K562 (cell line): Measurements from ENCODE around the gene CRB2. TPM values are rescaled to one million over a fixed set of nuclear protein-coding genes. Genes with fewer than 3 reads are reported as not detected.

ENCODE experiments used
- BCOR ChIP-seq: fragments of 450-650 bp; IDR thresholded peaks from 2 replicates; pipeline ENCODE4 v1.6.1; 2016
- BRF2 ChIP-seq: IDR thresholded peaks from 3 replicates; pipeline ENCODE4 v1.6.1; 2011; ENCODE audit warnings: borderline replicate concordance, mild to moderate bottlenecking; ENCODE audit not compliant: insufficient read length, insufficient read depth
- ELF4 ChIP-seq: fragments of 450-650 bp; formaldehyde crosslinking; IDR thresholded peaks from 2 replicates; pipeline ENCODE4 v1.4.0; 2022; ENCODE audit warnings: missing genetic modification characterization
- HES1 ChIP-seq: fragments of 450-650 bp; IDR thresholded peaks from 2 replicates; pipeline ENCODE4 v1.6.1; 2016; ENCODE audit warnings: low read depth, mild to moderate bottlenecking, moderate library complexity
- HNRNPUL1 ChIP-seq: fragments of 200-400 bp; formaldehyde crosslinking; IDR thresholded peaks from 2 replicates; pipeline ENCODE4 v1.6.1; 2017; ENCODE audit warnings: low read length
- KLF16 ChIP-seq: IDR thresholded peaks from 2 replicates; pipeline ENCODE4 v1.6.1; 2016; ENCODE audit warnings: antibody characterized with exemption
- NFYB ChIP-seq: IDR thresholded peaks from 2 replicates; pipeline ENCODE4 v1.6.1; 2011; ENCODE audit warnings: mild to moderate bottlenecking, moderate library complexity; ENCODE audit not compliant: insufficient read length; ENCODE audit errors: extremely low read depth
- PYGO2 ChIP-seq: fragments of 450-650 bp; IDR thresholded peaks from 2 replicates; pipeline ENCODE4 v1.6.1; 2016; ENCODE audit warnings: mild to moderate bottlenecking, missing genetic modification characterization, moderate library complexity, missing compliant biosample characterization
- SNIP1 ChIP-seq: fragments of 450-650 bp; IDR thresholded peaks from 2 replicates; pipeline ENCODE4 v1.7.1; 2017; ENCODE audit warnings: low read depth, mild to moderate bottlenecking
- TCF7L2 ChIP-seq: fragments of 150-350 bp; IDR thresholded peaks from 2 replicates; pipeline ENCODE4 v1.6.1; 2016; ENCODE audit warnings: low read depth, mild to moderate bottlenecking, low read length, moderate library complexity
- ZKSCAN1 ChIP-seq: fragments of 150-350 bp; IDR thresholded peaks from 2 replicates; pipeline ENCODE4 v1.6.1; 2016; ENCODE audit warnings: low read depth, low read length
- ZNF124 ChIP-seq: sonication (generic); formaldehyde crosslinking; IDR thresholded peaks from 2 replicates; pipeline ENCODE4 v1.8.1; 2022; ENCODE audit warnings: missing genetic modification reagents
- ZNF133 ChIP-seq: fragments of 250-450 bp; sonication (Bioruptor Pico); IDR thresholded peaks from 2 replicates; pipeline ENCODE4 v1.4.0; 2020; ENCODE audit warnings: mild to moderate bottlenecking
- ZNF239 ChIP-seq: fragments of 250-450 bp; sonication (Bioruptor Pico); IDR thresholded peaks from 2 replicates; pipeline ENCODE4 v1.4.0; 2020; ENCODE audit warnings: mild to moderate bottlenecking
- ZNF274 ChIP-seq: IDR thresholded peaks from 2 replicates; pipeline ENCODE4 v1.6.1; 2011; ENCODE audit warnings: low read depth, mild to moderate bottlenecking, low read length, moderate library complexity, borderline replicate concordance
- ZNF311 ChIP-seq: fragments of 250-450 bp; sonication (Bioruptor Pico); IDR thresholded peaks from 2 replicates; pipeline ENCODE4 v1.4.0; 2020; ENCODE audit warnings: mild to moderate bottlenecking, moderate library complexity
- ZNF384 ChIP-seq: IDR thresholded peaks from 2 replicates; pipeline ENCODE4 v1.6.1; 2012; ENCODE audit warnings: low read depth, low read length, improper control_type of control experiment
- polyA plus RNA-seq, 8 experiments: library from polyadenylated mRNA; depleted of rRNA in 4 of 8; stranded (reverse) in 5 of 8; unstranded in 3 of 8; fragments of >200 nt; fragmentation: Nextera tagmentation in 2 of 8; fragmentation: Illumina TruSeq in 1 of 8; extraction: Ambion mirVana in 2 of 8; extraction: Trizol in 1 of 8; gene quantifications; 2 replicates each; pipeline versions ENCODE4 v1.2.1 to v1.2.3, GENCODE V29; 2011 to 2014; ENCODE audit warnings: inconsistent platforms in 1 of 8, missing spikeins in 1 of 8
- total RNA-seq, 7 experiments: library from RNA; depleted of rRNA in 6 of 7; stranded (reverse); fragments of >200 nt in 6 of 7; fragmentation: Illumina TruSeq in 2 of 7; extraction: Trizol in 2 of 7; gene quantifications; 2 replicates each; pipeline versions ENCODE4 v1.2.1 to v1.2.3, GENCODE V29; 2011 to 2021; ENCODE audit warnings: low replicate concordance in 1 of 7
- TF ChIP-seq, protein P1 (sequence below), 2 experiments: fragments of 450-650 bp; IDR thresholded peaks; 2 replicates each; pipeline ENCODE4 v1.6.1; 2016; ENCODE audit warnings: mild to moderate bottlenecking in 2 of 2, borderline replicate concordance in 1 of 2, low read depth in 1 of 2, moderate library complexity in 1 of 2

Gene CRB2
- total and polyA plus RNA-seq, 9 of the 15 experiments (the other 6 are each of a cell fraction or from before 2014, with no cell fraction given): 0.13 to 1.2 (median 0.25) TPM; not detected in 2

- TF ChIP-seq ZNF133 (CRISPR knock-in tag) (no peak), ZNF311 (CRISPR knock-in tag) (no peak), PYGO2 (tag) (no peak), ZNF384 (no peak), ZNF274 (no peak), ZNF239 (CRISPR knock-in tag) (no peak), NFYB (no peak), TCF7L2 (no peak), SNIP1 (no peak), KLF16 (0 out of 2 replicates have a peak, but pooled peaks have one; percentile 37), HES1 (no peak), ZKSCAN1 (peak; percentile 90), HNRNPUL1 (no peak), BRF2 (no peak), BCOR (no peak), ZNF124 (CRISPR knock-in tag) (no peak), ELF4 (CRISPR knock-in tag) (0 out of 2 replicates have a peak, but pooled peaks have one; percentile 56)
- TF ChIP-seq, protein P1, sequence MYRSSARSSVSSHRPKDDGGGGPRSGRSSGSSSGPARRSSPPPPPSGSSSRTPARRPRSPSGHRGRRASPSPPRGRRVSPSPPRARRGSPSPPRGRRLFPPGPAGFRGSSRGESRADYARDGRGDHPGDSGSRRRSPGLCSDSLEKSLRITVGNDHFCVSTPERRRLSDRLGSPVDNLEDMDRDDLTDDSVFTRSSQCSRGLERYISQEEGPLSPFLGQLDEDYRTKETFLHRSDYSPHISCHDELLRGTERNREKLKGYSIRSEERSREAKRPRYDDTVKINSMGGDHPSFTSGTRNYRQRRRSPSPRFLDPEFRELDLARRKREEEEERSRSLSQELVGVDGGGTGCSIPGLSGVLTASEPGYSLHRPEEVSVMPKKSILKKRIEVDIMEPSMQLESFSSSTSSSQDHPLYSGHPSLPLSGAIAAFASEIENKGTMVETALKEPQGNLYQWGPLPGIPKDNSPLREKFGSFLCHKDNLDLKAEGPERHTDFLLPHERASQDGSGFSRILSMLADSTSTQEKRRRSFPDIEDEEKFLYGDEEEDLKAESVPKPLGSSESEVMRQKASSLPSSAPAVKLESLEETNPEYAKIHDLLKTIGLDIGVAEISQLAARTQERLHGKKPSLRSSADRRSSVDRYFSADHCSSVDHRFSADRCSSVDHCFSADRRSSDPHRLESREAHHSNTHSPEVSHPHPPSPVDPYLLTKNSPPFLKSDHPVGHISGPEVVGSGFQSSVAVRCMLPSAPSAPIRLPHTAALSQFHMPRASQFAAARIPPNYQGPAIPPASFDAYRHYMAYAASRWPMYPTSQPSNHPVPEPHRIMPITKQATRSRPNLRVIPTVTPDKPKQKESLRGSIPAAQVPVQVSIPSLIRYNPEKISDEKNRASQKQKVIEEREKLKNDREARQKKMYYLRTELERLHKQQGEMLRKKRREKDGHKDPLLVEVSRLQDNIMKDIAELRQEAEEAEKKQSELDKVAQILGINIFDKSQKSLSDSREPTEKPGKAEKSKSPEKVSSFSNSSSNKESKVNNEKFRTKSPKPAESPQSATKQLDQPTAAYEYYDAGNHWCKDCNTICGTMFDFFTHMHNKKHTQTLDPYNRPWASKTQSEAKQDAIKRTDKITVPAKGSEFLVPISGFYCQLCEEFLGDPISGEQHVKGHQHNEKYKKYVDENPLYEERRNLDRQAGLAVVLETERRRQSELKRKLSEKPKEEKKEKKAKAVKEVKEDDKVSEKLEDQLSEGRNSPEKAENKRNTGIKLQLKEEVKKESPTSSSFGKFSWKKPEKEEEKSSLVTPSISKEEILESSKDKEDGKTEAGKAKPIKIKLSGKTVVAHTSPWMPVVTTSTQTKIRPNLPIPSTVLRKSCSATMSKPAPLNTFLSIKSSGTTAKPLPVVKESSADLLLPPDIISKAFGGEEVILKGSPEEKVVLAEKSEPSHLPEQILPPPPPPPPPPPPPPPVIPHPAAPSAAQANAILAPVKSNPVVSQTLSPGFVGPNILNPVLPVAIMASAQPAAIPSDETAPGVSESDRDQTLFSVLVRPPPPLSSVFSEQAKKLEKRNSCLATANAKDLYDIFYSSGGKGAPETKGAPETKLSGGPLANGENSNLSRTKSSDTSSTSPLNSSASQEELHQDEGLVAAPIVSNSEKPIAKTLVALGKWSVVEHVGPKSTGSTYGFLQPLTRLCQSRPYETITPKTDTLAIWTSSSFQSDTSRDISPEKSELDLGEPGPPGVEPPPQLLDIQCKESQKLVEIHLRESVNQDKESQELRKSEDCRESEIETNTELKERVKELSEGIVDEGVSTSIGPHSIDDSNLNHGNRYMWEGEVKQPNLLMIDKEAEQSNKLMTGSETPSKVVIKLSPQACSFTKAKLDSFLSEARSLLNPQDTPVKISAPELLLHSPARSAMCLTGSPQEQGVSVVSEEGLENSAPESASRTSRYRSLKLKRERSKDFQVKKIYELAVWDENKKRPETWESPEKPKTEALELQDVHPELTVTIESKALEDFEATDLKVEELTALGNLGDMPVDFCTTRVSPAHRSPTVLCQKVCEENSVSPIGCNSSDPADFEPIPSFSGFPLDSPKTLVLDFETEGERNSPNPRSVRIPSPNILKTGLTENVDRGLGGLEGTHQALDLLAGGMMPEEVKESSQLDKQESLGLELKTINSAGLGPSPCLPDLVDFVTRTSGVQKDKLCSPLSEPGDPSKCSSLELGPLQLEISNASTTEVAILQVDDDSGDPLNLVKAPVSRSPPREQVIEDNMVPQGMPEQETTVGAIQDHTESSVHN (IDR thresholded peaks at IDR 0.05; ENCODE audit: borderline replicate concordance in 1 of 2, low read depth in 1 of 2): no peak
Measured at GRCh38 chr9:123395689-123396511, 39.9 kb downstream of the CRB2 start (continued).
